Caco-2 (cell line): ENCODE data around the gene MEGF11. TPM values are rescaled to one million over a fixed set of nuclear protein-coding genes. Genes with fewer than 3 reads are reported as not detected.

Source experiments
- BruUV-seq: library from RNA; stranded (reverse); fragments of 400-500 nt; replicated peaks from 2 replicates; lab custom pipeline; 2021; lab: Mats Ljungman, UMichigan
- CTCF ChIA-PET: fragments of 300-600 bp; sonication (Branson Sonifier 250); formaldehyde crosslinking; loops from one replicate; lab custom pipeline; 2022; ENCODE audit warnings: antibody characterized with exemption; lab: Charles Lee
- POLR2A ChIA-PET: fragments of 300-600 bp; sonication (Branson Sonifier 250); formaldehyde crosslinking; loops from one replicate; lab custom pipeline; 2022; ENCODE audit warnings: antibody characterized with exemption; lab: Charles Lee
- DNase-seq, 2 experiments: peaks; one replicate each; pipeline versions ENCODE4 v3.0.0 to v3.0.0-alpha.2; 2020 to 2022
- H3K27me3 ChIP-seq: replicated peaks from 2 replicates; pipeline ENCODE4 v1.6.0; 2011; ENCODE audit warnings: low read length; ENCODE audit not compliant: control insufficient read depth, insufficient read depth
- H3K36me3 ChIP-seq: 2 replicates; pipeline ENCODE4 v1.5.1; 2011; ENCODE audit warnings: low read length; ENCODE audit not compliant: control insufficient read depth, insufficient read depth
- H3K4me1 ChIP-seq: fragments of 250-450 bp; sonication (Bioruptor Pico); 2 replicates; pipeline ENCODE4 v1.5.1; 2020; ENCODE audit warnings: mild to moderate bottlenecking
- H3K4me3 ChIP-seq: 2 replicates; pipeline ENCODE4 v1.5.1; 2011; ENCODE audit warnings: low read depth, mild to moderate bottlenecking, control low read depth, low read length
- H3K9me3 ChIP-seq: fragments of 250-450 bp; sonication (Bioruptor Pico); 2 replicates; pipeline ENCODE4 v1.5.1; 2020; ENCODE audit warnings: mild to moderate bottlenecking, moderate library complexity
- H3K27ac Mint-ChIP-seq: one replicate; pipeline ENCODE4 v1.8.0; 2022; ENCODE audit warnings: mixed read lengths; ENCODE audit not compliant: unreplicated experiment
- H3K27me3 Mint-ChIP-seq: one replicate; pipeline ENCODE4 v1.8.0; 2022; ENCODE audit warnings: mixed read lengths; ENCODE audit not compliant: insufficient read depth, unreplicated experiment
- H3K36me3 Mint-ChIP-seq: one replicate; pipeline ENCODE4 v1.8.0; 2022; ENCODE audit warnings: mild to moderate bottlenecking, mixed read lengths; ENCODE audit not compliant: insufficient read depth, unreplicated experiment
- H3K4me1 Mint-ChIP-seq: one replicate; pipeline ENCODE4 v1.8.0; 2022; ENCODE audit warnings: low read depth, mixed read lengths; ENCODE audit not compliant: unreplicated experiment
- H3K4me3 Mint-ChIP-seq: one replicate; pipeline ENCODE4 v1.8.0; 2022; ENCODE audit warnings: mild to moderate bottlenecking, moderate library complexity, mixed read lengths; ENCODE audit not compliant: unreplicated experiment
- H3K9me3 Mint-ChIP-seq: one replicate; pipeline ENCODE4 v1.8.0; 2022; ENCODE audit warnings: mixed read lengths; ENCODE audit not compliant: unreplicated experiment
- CTCF ChIP-seq, 2 experiments: fragments of 200-600 bp in 1 of 2; IDR thresholded peaks; 1 replicate in 1 of 2; 2 replicates in 1 of 2; pipeline versions ENCODE4 v1.5.1 to v1.8.0; 2011 to 2022; ENCODE audit warnings: antibody characterized with exemption in 1 of 2, control low read depth in 1 of 2, inconsistent platforms in 1 of 2, low read depth in 1 of 2, low read length in 1 of 2, mild to moderate bottlenecking in 1 of 2, moderate library complexity in 1 of 2; ENCODE audit not compliant: insufficient read depth in 1 of 2, severe bottlenecking in 1 of 2, unreplicated experiment in 1 of 2
- intact Hi-C: fragments of 100-400 bp; cut with micrococcal nuclease; formaldehyde crosslinking; loops from one replicate; pipeline ENCODE4 v1.10.0; 2022; ENCODE audit not compliant: unreplicated experiment
- total RNA-seq: library from RNA; stranded (reverse); gene quantifications from 2 replicates; pipeline ENCODE4 v1.2.3, GENCODE V29; 2022

Gene MEGF11
- total RNA-seq, 1 experiment from 2014 or later: 0.66 TPM

DNA sequence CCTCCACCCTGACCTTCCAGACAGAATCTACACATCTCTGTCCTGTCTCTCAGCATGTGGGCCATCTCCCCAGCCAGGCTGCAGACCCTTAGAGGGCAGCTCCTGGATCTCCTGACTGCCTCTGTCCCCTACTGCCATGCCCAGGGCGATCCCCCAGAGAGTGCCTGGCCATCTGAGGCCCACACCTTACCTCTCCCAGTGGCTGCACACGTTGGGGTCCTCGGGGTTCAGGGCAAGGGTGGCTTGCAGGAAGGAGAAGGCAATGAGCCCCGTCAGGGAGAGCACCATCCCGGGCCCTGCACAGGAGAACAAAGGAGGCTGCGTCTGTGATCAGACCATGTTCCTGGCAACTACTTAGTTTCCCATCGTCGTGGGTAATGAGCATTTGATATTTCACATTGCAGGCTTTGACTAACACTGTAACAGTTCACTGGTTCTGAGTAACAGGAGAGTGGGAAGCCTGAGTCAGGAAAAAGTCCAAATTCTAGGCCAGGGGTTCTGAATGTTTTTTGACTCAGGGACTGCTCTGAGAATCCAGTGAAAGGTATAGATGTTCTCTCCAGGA is 125.4 kb downstream of the MEGF11 start:
- Histone ChIP-seq H3K4me1 (no peaks in the 10 kb centered on the region), H3K4me3 (no peak overlapping the region), H3K27me3 (no peaks in the 10 kb centered on the region), H3K9me3 (no peaks in the 10 kb centered on the region), H3K36me3 (no peaks in the 10 kb centered on the region)
- TF ChIP-seq CTCF (IDR thresholded peaks at IDR 0.05; ENCODE audit: insufficient read depth in 1 of 2, low read depth in 1 of 2, low read length in 1 of 2, severe bottlenecking in 1 of 2, unreplicated experiment in 1 of 2): no peak
- Mint-ChIP-seq H3K4me3 (no peak overlapping the region), H3K9me3 (no peaks in the 10 kb centered on the region), H3K27me3 (peaks cover 23% of the 10 kb centered on the region), H3K27ac (no peak overlapping the region), H3K4me1 (no peaks in the 10 kb centered on the region), H3K36me3 (no peaks in the 10 kb centered on the region)
- POLR2A ChIA-PET: no interaction called here
- BruUV-seq: no TSS peak
- no peak for DNase-seq
- CTCF ChIA-PET: no interaction called here
- intact Hi-C loops: no loop called here

- no peak overlapping the region for H3K4me3 Mint-ChIP-seq
- H3K4me3 ChIP-seq: no peak overlapping the region
- H3K27me3 Mint-ChIP-seq: peaks cover 19% of the 10 kb centered on the region
- H3K36me3 Mint-ChIP-seq: no peaks in the 10 kb centered on the region
- H3K36me3 ChIP-seq: no peaks in the 10 kb centered on the region
- ChIA-PET CTCF (no interaction called here), POLR2A (no interaction called here)
- TF ChIP-seq CTCF (IDR thresholded peaks at IDR 0.05; ENCODE audit: insufficient read depth in 1 of 2, low read depth in 1 of 2, low read length in 1 of 2, severe bottlenecking in 1 of 2, unreplicated experiment in 1 of 2): no peak
- no peaks in the 10 kb centered on the region; the same call in 1 of the 2 replicates for H3K27me3 ChIP-seq
- no peaks in the 10 kb centered on the region for H3K4me1 Mint-ChIP-seq
- DNase-seq: no peak
- H3K4me1 ChIP-seq: no peaks in the 10 kb centered on the region
- no peak overlapping the region for H3K27ac Mint-ChIP-seq
- H3K9me3 Mint-ChIP-seq: no peaks in the 10 kb centered on the region
- no TSS peak for BruUV-seq
- intact Hi-C loops: no loop called here
- no peaks in the 10 kb centered on the region for H3K9me3 ChIP-seq
Observed at GRCh38 chr15:66126456-66126855, 127.1 kb downstream of the MEGF11 start.

GRCh38 chr15:66126031-66126441 is 127.5 kb downstream of the MEGF11 start:
- Mint-ChIP-seq H3K9me3 (no peaks in the 10 kb centered on the region), H3K27ac (no peak overlapping the region), H3K36me3 (no peaks in the 10 kb centered on the region), H3K27me3 (peaks cover 19% of the 10 kb centered on the region), H3K4me3 (no peak overlapping the region), H3K4me1 (no peaks in the 10 kb centered on the region)
- H3K27me3 ChIP-seq: no peaks in the 10 kb centered on the region; the same call in 1 of the 2 replicates
- no peaks in the 10 kb centered on the region for H3K36me3 ChIP-seq
- no peaks in the 10 kb centered on the region for H3K9me3 ChIP-seq
- CTCF ChIA-PET: no interaction called here
- no peak overlapping the region for H3K4me3 ChIP-seq
- DNase-seq: no peak
- no peak for TF ChIP-seq CTCF (IDR thresholded peaks at IDR 0.05; ENCODE audit: insufficient read depth in 1 of 2, low read depth in 1 of 2, low read length in 1 of 2, severe bottlenecking in 1 of 2, unreplicated experiment in 1 of 2)
- POLR2A ChIA-PET: no interaction called here
- H3K4me1 ChIP-seq: no peaks in the 10 kb centered on the region
- intact Hi-C loops: no loop called here
- no TSS peak for BruUV-seq
